Measurements from ENCODE around the gene EXD3.

DNA sequence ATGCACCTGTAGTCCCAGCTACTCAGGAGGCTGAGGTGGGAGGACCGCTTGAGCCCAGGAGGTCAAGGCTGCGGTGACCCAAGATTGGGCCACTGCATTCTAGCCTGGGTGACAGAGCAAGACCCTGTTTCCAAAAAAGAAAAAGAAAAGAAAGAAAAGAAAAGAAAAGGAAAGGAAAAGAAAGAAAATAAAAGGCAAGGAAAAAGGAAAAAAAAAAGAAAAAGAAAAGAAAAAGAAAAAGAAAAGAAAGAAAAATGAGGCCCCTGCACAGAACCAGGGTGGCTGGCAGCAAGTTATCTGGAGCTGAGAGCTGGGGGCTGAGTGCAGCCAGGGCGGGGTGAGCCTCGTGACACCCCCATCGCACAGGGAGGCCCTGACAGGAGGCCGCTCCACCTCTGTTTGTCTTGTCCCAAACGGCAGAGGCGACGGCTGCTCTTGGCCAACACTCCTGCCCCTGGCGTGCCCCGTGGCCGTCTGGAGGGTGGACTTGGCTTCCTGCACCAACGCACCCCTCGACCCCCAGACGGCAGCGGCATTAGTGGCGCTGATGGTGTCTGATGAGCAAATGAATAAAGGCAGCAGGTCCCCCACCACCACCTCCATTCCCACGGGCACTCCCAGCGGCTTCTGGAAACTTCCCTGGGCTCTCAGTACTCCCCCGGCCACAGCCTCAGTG is 16.7 kb downstream of the EXD3 start:
- no peak for TF ChIP-seq ZNF143 (CRISPR knock-in tag; IDR thresholded peaks at IDR 0.05)
- no peak for TF ChIP-seq MZF1 (CRISPR knock-in tag; IDR thresholded peaks at IDR 0.05; ENCODE audit: borderline replicate concordance)
- TF ChIP-seq ZBTB7A (CRISPR knock-in tag; IDR thresholded peaks at IDR 0.05), result no peak
- TF ChIP-seq, protein P1, sequence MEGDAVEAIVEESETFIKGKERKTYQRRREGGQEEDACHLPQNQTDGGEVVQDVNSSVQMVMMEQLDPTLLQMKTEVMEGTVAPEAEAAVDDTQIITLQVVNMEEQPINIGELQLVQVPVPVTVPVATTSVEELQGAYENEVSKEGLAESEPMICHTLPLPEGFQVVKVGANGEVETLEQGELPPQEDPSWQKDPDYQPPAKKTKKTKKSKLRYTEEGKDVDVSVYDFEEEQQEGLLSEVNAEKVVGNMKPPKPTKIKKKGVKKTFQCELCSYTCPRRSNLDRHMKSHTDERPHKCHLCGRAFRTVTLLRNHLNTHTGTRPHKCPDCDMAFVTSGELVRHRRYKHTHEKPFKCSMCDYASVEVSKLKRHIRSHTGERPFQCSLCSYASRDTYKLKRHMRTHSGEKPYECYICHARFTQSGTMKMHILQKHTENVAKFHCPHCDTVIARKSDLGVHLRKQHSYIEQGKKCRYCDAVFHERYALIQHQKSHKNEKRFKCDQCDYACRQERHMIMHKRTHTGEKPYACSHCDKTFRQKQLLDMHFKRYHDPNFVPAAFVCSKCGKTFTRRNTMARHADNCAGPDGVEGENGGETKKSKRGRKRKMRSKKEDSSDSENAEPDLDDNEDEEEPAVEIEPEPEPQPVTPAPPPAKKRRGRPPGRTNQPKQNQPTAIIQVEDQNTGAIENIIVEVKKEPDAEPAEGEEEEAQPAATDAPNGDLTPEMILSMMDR (CRISPR knock-in tag; IDR thresholded peaks at IDR 0.05), result no peak
- TF ChIP-seq ZKSCAN8 (CRISPR knock-in tag; IDR thresholded peaks at IDR 0.05; ENCODE audit: borderline replicate concordance), result no peak
- no peak for TF ChIP-seq KDM5A (IDR thresholded peaks at IDR 0.05; ENCODE audit: borderline replicate concordance, low read length)
- TF ChIP-seq ZNF737 (CRISPR knock-in tag; IDR thresholded peaks at IDR 0.05; ENCODE audit: borderline replicate concordance), result no peak
- TF ChIP-seq ZFP37 (CRISPR knock-in tag; IDR thresholded peaks at IDR 0.05; ENCODE audit: borderline replicate concordance), result no peak
- no peak for TF ChIP-seq POLR2AphosphoS5 (IDR thresholded peaks at IDR 0.05; ENCODE audit: low read depth, low read length)
- no peak for TF ChIP-seq SP2 (CRISPR knock-in tag; IDR thresholded peaks at IDR 0.05)
